ENCODE measurements around the gene RASL10A.

DNA sequence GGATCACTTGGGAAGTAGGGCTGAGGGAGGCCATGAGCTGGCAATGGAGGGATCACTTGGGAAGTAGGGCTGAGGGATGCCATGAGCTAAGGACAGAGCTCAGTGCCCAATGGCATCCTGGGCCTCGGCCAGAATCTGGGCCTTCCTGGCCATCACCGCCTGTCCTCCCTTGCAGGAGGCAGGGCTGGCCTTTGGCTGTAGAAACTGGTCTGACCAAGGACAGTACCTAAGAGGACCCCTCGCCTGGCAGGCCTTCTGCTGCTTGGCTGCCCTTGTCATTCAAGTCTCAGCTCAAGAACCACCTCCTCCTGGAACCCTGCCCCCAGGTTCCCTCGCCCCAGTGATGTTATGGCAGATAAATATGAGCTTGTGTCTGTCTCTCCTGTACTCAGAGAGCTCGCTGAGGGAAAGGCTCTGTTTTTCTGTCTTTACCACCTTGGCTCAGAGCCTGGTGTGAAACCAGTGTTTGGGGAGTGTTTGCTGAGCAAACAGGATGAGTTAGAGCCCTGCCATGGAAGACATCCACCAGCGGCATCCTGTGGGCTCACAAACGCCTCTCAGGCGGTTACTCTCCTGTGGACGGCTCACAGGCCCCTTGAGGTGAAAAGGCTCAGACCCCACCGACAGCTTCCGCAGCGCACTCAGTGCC, 19.3 kb upstream of the RASL10A start:
- TF ChIP-seq, protein P1, sequence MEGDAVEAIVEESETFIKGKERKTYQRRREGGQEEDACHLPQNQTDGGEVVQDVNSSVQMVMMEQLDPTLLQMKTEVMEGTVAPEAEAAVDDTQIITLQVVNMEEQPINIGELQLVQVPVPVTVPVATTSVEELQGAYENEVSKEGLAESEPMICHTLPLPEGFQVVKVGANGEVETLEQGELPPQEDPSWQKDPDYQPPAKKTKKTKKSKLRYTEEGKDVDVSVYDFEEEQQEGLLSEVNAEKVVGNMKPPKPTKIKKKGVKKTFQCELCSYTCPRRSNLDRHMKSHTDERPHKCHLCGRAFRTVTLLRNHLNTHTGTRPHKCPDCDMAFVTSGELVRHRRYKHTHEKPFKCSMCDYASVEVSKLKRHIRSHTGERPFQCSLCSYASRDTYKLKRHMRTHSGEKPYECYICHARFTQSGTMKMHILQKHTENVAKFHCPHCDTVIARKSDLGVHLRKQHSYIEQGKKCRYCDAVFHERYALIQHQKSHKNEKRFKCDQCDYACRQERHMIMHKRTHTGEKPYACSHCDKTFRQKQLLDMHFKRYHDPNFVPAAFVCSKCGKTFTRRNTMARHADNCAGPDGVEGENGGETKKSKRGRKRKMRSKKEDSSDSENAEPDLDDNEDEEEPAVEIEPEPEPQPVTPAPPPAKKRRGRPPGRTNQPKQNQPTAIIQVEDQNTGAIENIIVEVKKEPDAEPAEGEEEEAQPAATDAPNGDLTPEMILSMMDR (conservative IDR thresholded peaks at IDR 0.05), result no peak
- no peak for TF ChIP-seq EZH2 (IDR thresholded peaks at IDR 0.05; ENCODE audit: low read depth)

All from PC-9 (cell line).